Measurements from ENCODE around the gene ATP1A1. TPM values are rescaled to one million over a fixed set of nuclear protein-coding genes. Genes with fewer than 3 reads are reported as not detected.

The ATP1A1 gene
- total RNA-seq, 1 experiment from 2014 or later, result 931 TPM

GRCh38 chr1:116346943-116347673 lies 25.9 kb upstream of the ATP1A1 start:
- DNase-seq, result peak; percentile 73
- Histone ChIP-seq H2AFZ (ENCODE audit: low read length) (no peak overlapping the region), H3K79me2 (ENCODE audit: low read length) (peaks cover 3% of the 10 kb centered on the region; the same call in 1 of the 2 replicates), H3K9me3 (ENCODE audit: low read length) (no peaks in the 10 kb centered on the region), H3K36me3 (ENCODE audit: insufficient read depth, low read length) (no peaks in the 10 kb centered on the region), H3K9ac (ENCODE audit: low read length) (peak overlapping the region; percentile 68), H4K20me1 (ENCODE audit: insufficient read depth, low read depth, low read length) (no peaks in the 10 kb centered on the region), H3K4me3 (ENCODE audit: low read length) (peak overlapping the region; percentile 23), H3K9me2 (replicated peaks; ENCODE audit: insufficient read depth, low read length) (no peaks in the 10 kb centered on the region), H3K4me2 (ENCODE audit: low read depth, low read length, poor library complexity, severe bottlenecking) (peak overlapping the region; percentile 95), H3K27me3 (ENCODE audit: low read length) (no peaks in the 10 kb centered on the region), H3K4me1 (ENCODE audit: low read length) (peaks cover 98% of the 10 kb centered on the region), H3K27ac (ENCODE audit: low read length) (peak overlapping the region; percentile 98)

- Histone ChIP-seq H3K4me2 (ENCODE audit: low read depth, low read length, poor library complexity, severe bottlenecking) (peak overlapping the region; percentile 95), H3K4me1 (ENCODE audit: low read length) (peaks cover 97% of the 10 kb centered on the region), H4K20me1 (ENCODE audit: insufficient read depth, low read depth, low read length) (no peaks in the 10 kb centered on the region), H3K36me3 (ENCODE audit: insufficient read depth, low read length) (no peaks in the 10 kb centered on the region), H3K9me3 (ENCODE audit: low read length) (no peaks in the 10 kb centered on the region), H3K9ac (ENCODE audit: low read length) (peak overlapping the region; percentile 68), H3K27me3 (ENCODE audit: low read length) (no peaks in the 10 kb centered on the region), H2AFZ (ENCODE audit: low read length) (no peak overlapping the region), H3K27ac (ENCODE audit: low read length) (peak overlapping the region; percentile 98), H3K79me2 (ENCODE audit: low read length) (peaks cover 3% of the 10 kb centered on the region; the same call in 1 of the 2 replicates), H3K4me3 (ENCODE audit: low read length) (peak overlapping the region; percentile 23; the same call in 1 of the 2 replicates), H3K9me2 (replicated peaks; ENCODE audit: insufficient read depth, low read length) (no peaks in the 10 kb centered on the region)
- DNase-seq, result no peak
These were observed 25.3 kb upstream of the ATP1A1 start for GRCh38 chr1:116347696-116348095.

GRCh38 chr1:116350097-116350645 lies 22.9 kb upstream of the ATP1A1 start:
- Histone ChIP-seq H3K79me2 (ENCODE audit: low read length) (no peaks in the 10 kb centered on the region; the same call in 1 of the 2 replicates), H3K27ac (ENCODE audit: low read length) (peak overlapping the region; percentile 98), H3K4me3 (ENCODE audit: low read length) (no peak overlapping the region), H3K27me3 (ENCODE audit: low read length) (no peaks in the 10 kb centered on the region), H3K9ac (ENCODE audit: low read length) (no peak overlapping the region), H3K9me3 (ENCODE audit: low read length) (no peaks in the 10 kb centered on the region), H2AFZ (ENCODE audit: low read length) (peak overlapping the region; percentile 22), H4K20me1 (ENCODE audit: insufficient read depth, low read depth, low read length) (no peaks in the 10 kb centered on the region), H3K4me1 (ENCODE audit: low read length) (peaks cover 91% of the 10 kb centered on the region), H3K9me2 (replicated peaks; ENCODE audit: insufficient read depth, low read length) (no peaks in the 10 kb centered on the region), H3K36me3 (ENCODE audit: insufficient read depth, low read length) (no peaks in the 10 kb centered on the region), H3K4me2 (ENCODE audit: low read depth, low read length, poor library complexity, severe bottlenecking) (no peak overlapping the region)
- no peak for DNase-seq

- Histone ChIP-seq H4K20me1 (ENCODE audit: insufficient read depth, low read depth, low read length) (no peaks in the 10 kb centered on the region), H3K4me1 (ENCODE audit: low read length) (peaks cover 90% of the 10 kb centered on the region), H3K36me3 (ENCODE audit: insufficient read depth, low read length) (no peaks in the 10 kb centered on the region), H3K27ac (ENCODE audit: low read length) (peak overlapping the region; percentile 98), H3K4me2 (ENCODE audit: low read depth, low read length, poor library complexity, severe bottlenecking) (peak overlapping the region; percentile 56), H3K4me3 (ENCODE audit: low read length) (peak overlapping the region; percentile 9), H3K27me3 (ENCODE audit: low read length) (no peaks in the 10 kb centered on the region), H3K79me2 (ENCODE audit: low read length) (no peaks in the 10 kb centered on the region), H3K9ac (ENCODE audit: low read length) (peak overlapping the region; percentile 36), H3K9me2 (replicated peaks; ENCODE audit: insufficient read depth, low read length) (no peaks in the 10 kb centered on the region), H3K9me3 (ENCODE audit: low read length) (no peaks in the 10 kb centered on the region), H2AFZ (ENCODE audit: low read length) (peak overlapping the region; percentile 83)
- DNase-seq, result no peak
These were observed 21.1 kb upstream of the ATP1A1 start for GRCh38 chr1:116351914-116352313.

- H3K27ac ChIP-seq (ENCODE audit: low read length), result peak overlapping the region; percentile 98
- no peaks in the 10 kb centered on the region for H3K9me2 ChIP-seq (replicated peaks; ENCODE audit: insufficient read depth, low read length)
- H3K79me2 ChIP-seq (ENCODE audit: low read length), result no peaks in the 10 kb centered on the region
- no peak for DNase-seq
- no peaks in the 10 kb centered on the region for H4K20me1 ChIP-seq (ENCODE audit: insufficient read depth, low read depth, low read length)
- H3K9me3 ChIP-seq (ENCODE audit: low read length), result no peaks in the 10 kb centered on the region
- H2AFZ ChIP-seq (ENCODE audit: low read length), result peak overlapping the region; percentile 83
- peak overlapping the region; percentile 9; the same call in 1 of the 2 replicates for H3K4me3 ChIP-seq (ENCODE audit: low read length)
- no peaks in the 10 kb centered on the region for H3K27me3 ChIP-seq (ENCODE audit: low read length)
- H3K4me2 ChIP-seq (ENCODE audit: low read depth, low read length, poor library complexity, severe bottlenecking), result peak overlapping the region; percentile 56
- peaks cover 90% of the 10 kb centered on the region for H3K4me1 ChIP-seq (ENCODE audit: low read length)
- H3K36me3 ChIP-seq (ENCODE audit: insufficient read depth, low read length), result no peaks in the 10 kb centered on the region
- H3K9ac ChIP-seq (ENCODE audit: low read length), result peak overlapping the region; percentile 36
These were observed 20.7 kb upstream of the ATP1A1 start for GRCh38 chr1:116352349-116352813.

GRCh38 chr1:116353155-116353554 lies 19.9 kb upstream of the ATP1A1 start:
- peaks cover 90% of the 10 kb centered on the region for H3K4me1 ChIP-seq (ENCODE audit: low read length)
- H3K36me3 ChIP-seq (ENCODE audit: insufficient read depth, low read length), result no peaks in the 10 kb centered on the region
- no peak overlapping the region for H3K9ac ChIP-seq (ENCODE audit: low read length)
- H3K27ac ChIP-seq (ENCODE audit: low read length), result peak overlapping the region; percentile 98
- no peaks in the 10 kb centered on the region for H3K9me2 ChIP-seq (replicated peaks; ENCODE audit: insufficient read depth, low read length)
- no peak overlapping the region for H2AFZ ChIP-seq (ENCODE audit: low read length)
- no peaks in the 10 kb centered on the region for H3K27me3 ChIP-seq (ENCODE audit: low read length)
- H3K79me2 ChIP-seq (ENCODE audit: low read length), result no peaks in the 10 kb centered on the region
- no peak overlapping the region for H3K4me2 ChIP-seq (ENCODE audit: low read depth, low read length, poor library complexity, severe bottlenecking)
- no peaks in the 10 kb centered on the region for H3K9me3 ChIP-seq (ENCODE audit: low read length)
- H4K20me1 ChIP-seq (ENCODE audit: insufficient read depth, low read depth, low read length), result no peaks in the 10 kb centered on the region
- no peak overlapping the region for H3K4me3 ChIP-seq (ENCODE audit: low read length)
- DNase-seq, result no peak

GRCh38 chr1:116356067-116356466 lies 17.0 kb upstream of the ATP1A1 start:
- Histone ChIP-seq H3K27ac (ENCODE audit: low read length) (peak overlapping the region; percentile 98), H3K4me1 (ENCODE audit: low read length) (peaks cover 91% of the 10 kb centered on the region), H3K79me2 (ENCODE audit: low read length) (peaks cover 4% of the 10 kb centered on the region; the same call in 1 of the 2 replicates), H3K9me2 (replicated peaks; ENCODE audit: insufficient read depth, low read length) (no peaks in the 10 kb centered on the region), H4K20me1 (ENCODE audit: insufficient read depth, low read depth, low read length) (no peaks in the 10 kb centered on the region), H3K9me3 (ENCODE audit: low read length) (no peaks in the 10 kb centered on the region), H2AFZ (ENCODE audit: low read length) (no peak overlapping the region), H3K4me2 (ENCODE audit: low read depth, low read length, poor library complexity, severe bottlenecking) (peak overlapping the region; percentile 75), H3K27me3 (ENCODE audit: low read length) (no peaks in the 10 kb centered on the region), H3K4me3 (ENCODE audit: low read length) (no peak overlapping the region), H3K9ac (ENCODE audit: low read length) (0 out of 2 replicates have a peak overlapping the region, but pooled peaks have one; percentile 57), H3K36me3 (ENCODE audit: insufficient read depth, low read length) (no peaks in the 10 kb centered on the region)
- DNase-seq, result no peak

- Histone ChIP-seq H3K9ac (ENCODE audit: low read length) (peak overlapping the region; percentile 57), H3K4me2 (ENCODE audit: low read depth, low read length, poor library complexity, severe bottlenecking) (peak overlapping the region; percentile 75)
These were observed 16.4 kb upstream of the ATP1A1 start for GRCh38 chr1:116356673-116357072.

More at GRCh38 chr1:116356673-116357072, 16.4 kb upstream of the ATP1A1 start:
- Histone ChIP-seq H3K4me3 (ENCODE audit: low read length) (0 out of 2 replicates have a peak overlapping the region, but pooled peaks have one; percentile 0), H2AFZ (ENCODE audit: low read length) (peak overlapping the region; percentile 22), H3K27me3 (ENCODE audit: low read length) (no peaks in the 10 kb centered on the region), H3K27ac (ENCODE audit: low read length) (peak overlapping the region; percentile 98), H3K36me3 (ENCODE audit: insufficient read depth, low read length) (no peaks in the 10 kb centered on the region), H3K4me1 (ENCODE audit: low read length) (peaks cover 91% of the 10 kb centered on the region), H3K9me2 (replicated peaks; ENCODE audit: insufficient read depth, low read length) (no peaks in the 10 kb centered on the region), H3K9me3 (ENCODE audit: low read length) (no peaks in the 10 kb centered on the region), H4K20me1 (ENCODE audit: insufficient read depth, low read depth, low read length) (no peaks in the 10 kb centered on the region), H3K79me2 (ENCODE audit: low read length) (peaks cover 4% of the 10 kb centered on the region; the same call in 1 of the 2 replicates)
- DNase-seq, result peak; percentile 69
